Progenitor cell of endocrine pancreas (in vitro differentiated cells): ENCODE results near the gene RUNDC3A. TPM values are rescaled to one million over a fixed set of nuclear protein-coding genes. Genes with fewer than 3 reads are reported as not detected.
A peak's percentile ranks its signal among the peaks of the same experiment; 100 is the strongest.

Experiments used
- DNase-seq: peaks from one replicate; pipeline ENCODE4 v3.0.0; 2021; ENCODE audit warnings: low spot score; ENCODE audit not compliant: unreplicated experiment
- H3K27ac Mint-ChIP-seq: 2 replicates; pipeline ENCODE4 v1.8.0; 2021; ENCODE audit warnings: mild to moderate bottlenecking, moderate library complexity, mixed read lengths
- H3K27me3 Mint-ChIP-seq: 2 replicates; pipeline ENCODE4 v1.8.0; 2021; ENCODE audit warnings: mixed read lengths
- H3K36me3 Mint-ChIP-seq: 2 replicates; pipeline ENCODE4 v1.8.0; 2022; ENCODE audit warnings: mixed read lengths; ENCODE audit not compliant: insufficient read depth
- H3K4me1 Mint-ChIP-seq: 2 replicates; pipeline ENCODE4 v1.8.0; 2021; ENCODE audit warnings: low read depth, mixed read lengths
- H3K4me3 Mint-ChIP-seq: 2 replicates; pipeline ENCODE4 v1.8.0; 2021; ENCODE audit warnings: low read depth, mild to moderate bottlenecking, moderate library complexity, mixed read lengths
- H3K9me3 Mint-ChIP-seq: 2 replicates; pipeline ENCODE4 v1.8.0; 2021; ENCODE audit warnings: low read depth, mixed read lengths
- CTCF ChIP-seq: fragments of 200-600 bp; sonication (generic); IDR thresholded peaks from one replicate; pipeline ENCODE4 v1.5.0; 2021; ENCODE audit warnings: antibody characterized with exemption, mild to moderate bottlenecking; ENCODE audit not compliant: unreplicated experiment
- total RNA-seq: library from RNA; stranded (reverse); gene quantifications from 2 replicates; pipeline ENCODE4 v1.2.1, GENCODE V29; 2021

The RUNDC3A gene
- total RNA-seq, 1 donor from 2014 or later = 9.3 TPM

- no peak overlapping the region for H3K27ac Mint-ChIP-seq
- H3K4me3 Mint-ChIP-seq = no peak overlapping the region
- peaks cover 24% of the 10 kb centered on the region for H3K27me3 Mint-ChIP-seq
- peaks cover 3% of the 10 kb centered on the region for H3K36me3 Mint-ChIP-seq
- TF ChIP-seq CTCF = no peak
- no peaks in the 10 kb centered on the region for H3K9me3 Mint-ChIP-seq
- H3K4me1 Mint-ChIP-seq = peaks cover 5% of the 10 kb centered on the region
- DNase-seq = no peak
Observed at GRCh38 chr17:44321246-44322120, 13.1 kb downstream of the RUNDC3A start.

DNA sequence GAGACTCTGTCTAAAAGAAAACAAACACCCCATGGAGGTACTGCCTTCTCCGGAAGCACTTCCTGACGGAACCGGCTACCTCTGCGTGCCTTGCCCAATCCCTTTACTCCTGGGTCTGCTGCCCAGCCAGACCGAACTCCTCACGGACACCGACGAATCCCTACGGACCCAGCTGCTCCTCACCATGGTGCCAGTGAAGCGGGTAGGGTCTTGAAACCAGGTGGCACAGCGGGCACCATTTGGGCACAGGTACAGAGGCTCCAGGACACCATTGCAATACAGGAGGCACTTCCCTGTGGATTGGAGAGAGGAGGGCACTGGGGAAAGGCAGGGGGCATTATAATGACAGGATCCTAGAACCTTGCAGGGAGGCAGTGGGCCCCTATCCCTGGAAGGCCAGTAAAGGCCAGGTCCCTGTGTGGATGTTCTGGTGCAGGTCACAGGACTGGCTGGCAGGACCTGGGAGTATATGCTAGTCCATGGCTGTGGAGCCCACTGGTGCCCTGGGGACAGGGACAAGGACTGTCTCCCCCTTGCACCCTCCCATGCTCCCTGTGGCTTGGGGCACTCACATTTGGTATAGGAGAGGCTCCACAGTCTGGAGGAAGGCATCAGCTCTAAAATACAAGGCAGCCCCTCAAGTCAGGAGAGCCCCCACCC is 14.0 kb downstream of the RUNDC3A start:
- Mint-ChIP-seq H3K27ac (no peak overlapping the region), H3K36me3 (peaks cover 3% of the 10 kb centered on the region), H3K4me3 (peak overlapping the region; percentile 24), H3K4me1 (peaks cover 5% of the 10 kb centered on the region), H3K9me3 (no peaks in the 10 kb centered on the region), H3K27me3 (peaks cover 18% of the 10 kb centered on the region)
- no peak for TF ChIP-seq CTCF
- DNase-seq = no peak

GRCh38 chr17:44323359-44324091 is 15.1 kb downstream of the RUNDC3A start:
- peaks cover 5% of the 10 kb centered on the region for H3K4me1 Mint-ChIP-seq
- H3K4me3 Mint-ChIP-seq = peak overlapping the region; percentile 80
- H3K27me3 Mint-ChIP-seq = peaks cover 11% of the 10 kb centered on the region
- no peak for TF ChIP-seq CTCF
- H3K9me3 Mint-ChIP-seq = no peaks in the 10 kb centered on the region
- H3K27ac Mint-ChIP-seq = no peak overlapping the region
- peaks cover 3% of the 10 kb centered on the region for H3K36me3 Mint-ChIP-seq
- no peak for DNase-seq

- Mint-ChIP-seq H3K27me3 (peaks cover 11% of the 10 kb centered on the region), H3K36me3 (peaks cover 3% of the 10 kb centered on the region), H3K4me3 (peak overlapping the region; percentile 80), H3K4me1 (peaks cover 5% of the 10 kb centered on the region), H3K9me3 (no peaks in the 10 kb centered on the region), H3K27ac (peak overlapping the region; percentile 45)
- no peak for DNase-seq
- TF ChIP-seq CTCF = no peak
Observed at GRCh38 chr17:44324092-44324570, 15.7 kb downstream of the RUNDC3A start.
